Islet of Langerhans (tissue), 1 donor: ENCODE results near the gene MACROH2A1.

ENCODE experiments used
- FAIRE-seq: peaks from one replicate; lab custom pipeline; 2011; peaks lifted over from hg19 to GRCh38; lab: Jason Lieb, UNC

The MACROH2A1 gene

GRCh38 chr5:135398855-135399793 lies at the start of gene MACROH2A1:
Gene MACROH2A1 (minus strand): TSS chr5:135399231. CDS start chr5:135389093, 10,138 bp downstream.
- no peak for FAIRE-seq

DNA sequence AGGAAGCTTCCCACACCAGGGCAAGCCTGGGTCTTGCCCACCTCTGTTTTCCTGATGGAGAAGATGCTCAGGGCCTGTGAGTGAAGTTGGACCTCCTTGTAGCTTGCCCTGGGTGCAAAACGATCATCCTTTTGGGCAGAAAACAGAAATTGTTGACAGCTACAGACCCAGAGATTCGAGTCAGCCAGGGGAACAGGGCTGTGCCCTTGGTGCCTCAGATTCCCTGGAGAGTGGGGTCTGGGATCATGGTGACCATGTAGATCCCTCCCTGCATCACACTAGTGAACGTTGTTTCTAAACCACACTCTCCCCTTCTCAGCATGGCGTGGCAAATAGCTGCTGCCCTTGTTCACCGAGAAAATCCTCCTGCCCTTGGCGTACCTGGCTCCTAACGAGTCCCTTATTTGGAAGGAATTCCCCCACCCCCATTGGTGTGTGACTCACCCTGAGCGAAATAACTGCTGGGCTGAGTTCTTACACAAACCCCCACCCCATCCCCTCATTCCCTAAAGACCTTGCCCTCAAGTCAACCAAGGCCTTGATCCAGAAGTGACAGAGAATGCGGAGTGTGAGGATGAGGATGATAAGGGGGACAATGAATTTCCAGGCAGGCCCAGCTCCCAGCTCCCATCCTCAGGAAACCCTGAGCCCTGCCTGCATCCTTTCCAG lies 49.2 kb upstream of the MACROH2A1 start:
- no peak for FAIRE-seq

GRCh38 chr5:135447298-135447929 lies 48.4 kb upstream of the MACROH2A1 start, which contains the start of gene DCANP1:
Gene DCANP1 (minus strand): TSS chr5:135447348. CDS start chr5:135447108, 240 bp downstream.
- no peak for FAIRE-seq

GRCh38 chr5:135446615-135447014 lies 47.6 kb upstream of the MACROH2A1 start:
- FAIRE-seq = no peak

DNA sequence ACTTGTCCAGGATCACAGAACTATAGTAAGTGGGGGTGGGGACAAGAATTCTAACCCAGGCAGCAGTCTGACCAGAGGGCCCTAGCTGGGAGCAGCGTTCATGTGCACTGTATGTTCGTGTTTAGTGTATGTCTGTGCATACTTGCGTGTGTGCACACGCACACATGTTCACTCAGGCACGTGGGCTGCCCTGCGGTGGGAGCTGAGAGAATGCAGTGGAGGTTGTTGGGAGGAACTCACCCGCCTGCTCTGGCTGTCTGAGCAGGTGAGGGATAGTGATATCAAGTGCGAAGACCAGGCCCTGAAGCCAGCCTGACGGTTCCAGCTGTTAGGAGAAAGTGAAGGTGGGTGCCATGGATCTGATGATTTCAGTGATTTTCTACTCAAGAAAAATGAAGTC lies 47.2 kb upstream of the MACROH2A1 start:
- no peak for FAIRE-seq

DNA sequence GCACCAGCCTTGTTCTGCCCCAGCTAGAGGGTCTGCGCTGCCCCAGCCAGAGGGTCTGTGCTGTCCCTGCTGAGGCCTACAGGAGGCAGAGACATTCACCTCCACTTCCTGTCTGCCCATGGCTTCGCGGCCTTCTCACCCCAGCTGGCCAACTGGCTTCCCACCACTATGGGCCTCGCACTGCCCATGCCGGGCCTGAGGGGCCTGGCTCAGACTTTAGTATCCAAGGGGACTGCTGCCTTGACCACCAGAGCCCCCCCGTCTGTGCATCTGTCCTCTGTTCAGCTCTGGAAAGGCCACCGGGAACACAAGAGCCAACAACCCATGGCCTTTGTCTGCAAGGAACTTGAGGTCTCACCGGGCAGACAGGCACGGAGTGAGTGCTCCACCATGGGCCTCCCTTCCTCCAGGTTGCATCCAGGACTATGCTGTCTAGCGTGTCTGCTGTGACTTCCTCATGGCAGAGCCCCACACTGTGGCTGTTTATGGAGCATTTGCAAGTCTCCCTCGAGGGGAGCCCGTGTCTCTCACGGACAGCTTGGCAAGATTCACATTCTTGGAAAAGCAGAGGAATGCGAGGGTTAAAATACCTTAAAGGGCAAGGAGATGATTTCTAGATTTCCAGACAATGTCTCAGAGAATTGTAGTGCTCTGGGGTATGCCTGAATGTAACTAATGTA lies 46.4 kb upstream of the MACROH2A1 start:
- no peak for FAIRE-seq

- no peak for FAIRE-seq
Measured at GRCh38 chr5:135444881-135445280, 45.9 kb upstream of the MACROH2A1 start.

GRCh38 chr5:135444360-135444759 lies 45.3 kb upstream of the MACROH2A1 start:
- no peak for FAIRE-seq

DNA sequence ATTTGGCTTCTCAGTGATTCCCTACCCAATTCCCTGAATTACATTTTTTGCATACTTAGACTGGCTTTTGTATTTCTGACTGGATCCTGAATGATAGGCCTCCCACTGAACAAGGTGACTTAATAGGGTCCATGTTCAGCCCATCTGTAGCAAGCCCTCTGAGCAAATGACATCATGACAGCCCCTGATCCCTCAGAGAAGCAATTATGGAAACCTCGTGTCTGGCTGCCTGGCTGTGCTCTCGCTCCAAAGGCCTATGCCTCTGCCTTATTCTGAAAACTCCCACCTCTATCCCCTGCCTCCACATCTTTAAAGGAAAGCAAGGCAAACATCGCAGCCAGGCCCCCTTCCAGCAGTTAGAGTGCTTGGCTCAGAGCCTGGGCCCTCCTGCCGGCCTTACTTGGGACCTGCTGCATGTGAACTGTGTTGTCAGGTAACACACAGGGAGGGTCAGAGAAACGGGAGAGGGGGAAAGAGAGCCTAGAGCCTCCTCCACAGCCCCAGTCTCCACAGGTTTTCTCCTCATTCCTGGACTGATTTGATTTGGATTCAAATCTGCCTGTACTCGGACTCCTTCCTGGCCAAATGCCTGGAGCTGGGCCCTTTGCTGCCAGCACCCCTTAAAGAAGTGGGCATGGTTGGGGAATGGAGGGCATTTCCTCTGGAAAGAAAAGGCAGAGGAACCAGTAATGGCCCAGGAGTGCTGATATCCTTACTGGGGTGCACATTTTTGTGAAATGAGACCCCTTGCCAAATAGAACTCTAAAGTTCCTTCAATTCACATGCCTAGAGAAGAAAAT lies 44.3 kb upstream of the MACROH2A1 start:
- FAIRE-seq = no peak

GRCh38 chr5:135442431-135443160 lies 43.6 kb upstream of the MACROH2A1 start:
- no peak for FAIRE-seq

DNA sequence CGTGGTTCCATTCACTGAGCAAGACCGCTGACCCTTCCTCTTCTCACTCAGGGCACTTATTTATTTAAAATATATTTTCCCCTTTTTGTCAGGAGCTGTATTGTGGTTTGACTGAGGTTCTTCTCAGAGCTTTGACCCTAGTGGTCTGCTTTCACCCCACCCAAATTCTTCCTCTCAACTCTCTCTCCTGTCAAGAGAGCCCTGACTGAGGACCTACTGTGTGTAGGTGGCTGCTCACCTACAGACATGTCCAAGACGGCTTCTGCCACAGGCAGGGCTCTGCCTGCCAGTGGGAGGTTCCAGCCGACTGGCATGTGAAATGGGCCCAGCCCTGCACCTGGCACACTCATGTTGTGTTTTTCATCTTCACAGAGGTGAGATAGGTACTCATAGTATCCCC lies 42.9 kb upstream of the MACROH2A1 start:
- FAIRE-seq = no peak

DNA sequence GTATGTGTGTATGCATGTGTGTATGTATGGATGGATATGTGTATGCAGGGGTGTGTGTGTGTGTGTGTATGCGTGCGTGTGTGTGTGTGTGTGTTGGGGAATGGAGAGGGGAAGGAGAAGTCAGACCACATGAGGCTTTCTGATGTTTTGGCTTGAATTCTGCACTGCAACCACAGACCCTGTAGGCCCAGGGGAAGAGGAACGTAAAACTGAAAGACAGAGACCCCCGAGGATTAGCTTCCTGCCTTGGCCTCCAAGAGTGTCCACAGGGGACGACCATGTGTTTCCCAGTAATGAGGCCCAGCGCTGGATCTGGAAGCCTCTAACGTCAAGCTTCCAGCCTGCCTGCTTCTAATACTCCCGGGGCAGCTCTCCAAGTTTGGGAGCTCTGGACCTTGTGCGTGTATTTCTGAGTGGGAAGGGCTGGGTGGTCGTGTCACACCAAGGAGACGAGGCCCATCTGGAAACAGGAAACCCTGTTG lies 42.4 kb upstream of the MACROH2A1 start:
- FAIRE-seq = no peak

DNA sequence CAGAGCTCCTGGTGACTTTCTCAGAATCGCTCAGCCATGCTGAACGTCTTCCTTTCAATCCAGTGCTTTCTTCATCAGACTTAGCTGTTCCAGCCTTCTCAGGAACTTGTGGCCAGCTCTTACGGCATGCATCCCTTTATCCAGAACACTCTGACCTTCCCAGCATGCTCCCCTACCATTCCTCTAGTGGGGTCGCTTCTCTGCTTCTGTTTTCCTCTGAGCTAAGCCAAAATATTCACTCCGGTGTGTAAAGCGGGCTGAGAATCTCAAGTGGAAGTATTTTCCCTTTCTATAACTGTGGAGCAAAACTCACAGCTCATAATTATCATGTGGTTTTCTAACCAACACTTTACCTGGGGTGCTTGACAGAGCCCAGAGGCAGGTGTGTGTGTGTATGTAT lies 41.9 kb upstream of the MACROH2A1 start:
- FAIRE-seq = no peak

DNA sequence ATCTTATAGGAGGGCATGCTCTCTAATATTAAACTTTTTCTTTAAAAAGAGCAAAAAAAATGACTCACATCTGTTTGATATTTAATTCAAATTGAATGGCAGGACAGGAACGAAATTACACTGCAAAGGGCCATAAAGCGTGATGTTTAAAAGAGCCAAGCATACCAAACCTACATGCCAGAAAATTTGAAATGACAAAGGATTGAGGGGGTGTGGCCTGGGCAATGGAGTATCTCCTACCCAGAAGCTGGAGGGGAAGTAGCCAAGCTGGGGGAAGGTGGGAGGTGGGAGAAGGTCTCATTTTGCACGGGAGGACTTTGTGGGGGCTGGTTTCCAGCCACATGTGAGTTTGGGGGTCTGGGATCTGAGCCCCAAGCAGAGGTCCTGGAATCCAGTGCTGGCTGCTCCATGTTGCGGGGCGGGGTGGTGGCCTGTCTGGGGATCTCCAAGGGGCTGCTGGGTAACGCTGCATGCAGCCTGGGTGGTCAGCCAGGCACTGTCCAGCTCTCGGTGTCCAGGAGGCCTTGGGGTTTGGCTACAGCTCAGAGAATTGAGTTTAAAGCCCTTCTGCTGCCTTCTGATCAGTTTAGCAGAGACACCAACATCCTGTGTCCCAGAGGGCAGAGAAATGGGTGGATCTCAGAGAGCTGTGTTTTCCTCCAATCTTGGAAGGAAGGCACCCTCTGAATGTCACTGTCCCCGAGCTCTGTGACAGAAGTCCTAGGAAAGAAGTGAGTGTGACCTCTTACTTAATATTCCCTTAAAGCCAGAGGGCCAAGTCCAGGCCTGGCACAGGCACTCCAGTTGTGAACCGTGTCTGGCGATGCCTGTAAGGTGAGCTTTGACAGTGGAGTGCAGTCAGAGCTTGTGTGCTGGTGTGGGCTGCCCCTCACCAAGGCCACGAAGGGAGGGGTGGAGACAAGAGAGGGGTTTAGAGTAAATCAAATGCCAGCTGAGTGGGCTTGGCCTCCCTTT lies 40.5 kb upstream of the MACROH2A1 start:
- no peak for FAIRE-seq

DNA sequence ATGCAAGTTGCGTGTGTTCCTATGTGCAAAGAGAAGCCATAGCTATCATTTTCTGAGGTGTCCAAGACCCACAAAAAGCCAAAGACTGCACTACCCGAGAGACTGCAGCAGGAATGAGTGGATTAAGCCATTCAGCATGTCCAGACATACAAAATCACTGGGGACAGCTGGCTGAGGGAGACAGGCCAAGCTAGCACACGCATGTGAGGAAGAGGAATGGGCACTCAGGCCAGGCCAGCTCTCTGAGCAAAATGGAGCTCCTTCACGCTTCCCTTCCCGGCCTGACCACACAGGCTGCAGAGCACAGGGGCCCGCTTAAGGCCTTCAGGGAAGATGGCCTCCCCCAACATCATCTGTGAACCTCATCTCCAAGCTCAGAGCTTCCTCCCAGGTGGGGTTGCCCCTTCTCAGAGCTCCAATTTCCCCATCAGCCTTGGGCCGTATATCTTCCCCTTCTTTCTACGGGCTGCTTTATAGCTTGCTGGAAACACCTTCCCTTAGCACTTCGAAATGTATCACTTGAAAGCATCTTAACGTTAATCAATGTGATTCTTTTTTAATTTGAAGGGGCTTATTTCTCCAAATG lies 39.7 kb upstream of the MACROH2A1 start:
- FAIRE-seq = no peak

DNA sequence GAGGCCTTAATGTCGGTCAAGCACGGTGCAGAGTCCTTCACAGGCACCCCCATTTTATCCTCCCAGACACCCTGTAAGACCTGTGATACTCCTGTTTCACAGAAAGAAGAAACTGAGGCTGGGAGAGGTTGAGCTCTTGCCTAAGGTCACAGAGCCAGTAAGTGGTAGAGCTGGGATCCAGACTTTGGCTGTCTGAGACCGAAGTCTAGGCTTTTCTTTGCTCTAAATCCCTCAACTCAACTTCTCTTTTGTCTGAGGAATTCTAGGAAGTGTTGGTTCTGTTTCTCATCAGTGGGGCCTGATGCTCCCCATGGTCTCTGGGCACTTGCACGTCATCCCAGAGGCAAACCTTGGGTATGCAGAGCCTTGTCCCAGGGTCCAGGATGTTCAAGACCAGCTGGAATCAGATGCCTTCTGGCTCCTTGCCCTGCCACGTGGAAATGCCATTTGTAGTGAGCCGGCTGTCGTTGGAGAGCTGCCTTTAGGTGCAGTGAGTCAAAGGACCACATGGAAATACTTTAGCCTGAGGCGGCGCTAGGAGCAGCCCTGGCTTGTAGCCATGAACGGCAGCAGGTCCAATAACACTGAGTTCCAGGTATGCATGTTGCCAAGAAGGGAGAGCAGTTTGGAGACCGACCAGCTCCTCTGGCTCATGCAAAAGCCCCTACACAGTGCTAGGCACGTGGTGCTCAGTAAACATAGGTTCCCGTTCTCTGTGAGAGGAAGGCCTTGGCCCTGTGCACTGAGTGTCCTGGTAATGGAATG lies 38.9 kb upstream of the MACROH2A1 start:
- FAIRE-seq = no peak

GRCh38 chr5:135437422-135437795 lies 38.4 kb upstream of the MACROH2A1 start:
- FAIRE-seq = no peak

GRCh38 chr5:135436951-135437418 lies 38.0 kb upstream of the MACROH2A1 start:
- FAIRE-seq = no peak
